GM10266 (cell line): ENCODE results near the gene IDI1.
"Not testable (repeated sequence)": the region's sequence is repeated elsewhere in the genome, so short reads cannot be mapped to it uniquely, and the experiment has no call there.

Experiments used
- DNase-seq: peaks from one replicate; pipeline ENCODE4 v3.0.0; 2012; ENCODE audit errors: extremely low spot score
- CTCF ChIP-seq: IDR thresholded peaks from 2 replicates; pipeline ENCODE4 v1.5.1; 2012; ENCODE audit warnings: mild to moderate bottlenecking, low read depth; ENCODE audit not compliant: control insufficient read depth, insufficient read depth; ENCODE audit errors: missing control alignments

IDI1 gene

GRCh38 chr10:1020460-1020859 lies 28.5 kb downstream of the IDI1 start:
- DNase-seq: no peak
- no peak for TF ChIP-seq CTCF

GRCh38 chr10:1019362-1019761 lies 29.6 kb downstream of the IDI1 start:
- DNase-seq: no peak
- TF ChIP-seq CTCF: no peak

GRCh38 chr10:1015688-1016087 lies 33.2 kb downstream of the IDI1 start:
- no peak for TF ChIP-seq CTCF
- no peak for DNase-seq

GRCh38 chr10:1011696-1012095 lies 37.2 kb downstream of the IDI1 start:
- no peak for DNase-seq
- no peak for TF ChIP-seq CTCF

- no peak for TF ChIP-seq CTCF
- DNase-seq: no peak
Measured at GRCh38 chr10:1010703-1011102, 38.2 kb downstream of the IDI1 start.

- DNase-seq: not testable (repeated sequence)
Measured at GRCh38 chr10:1009947-1010346, 39.0 kb downstream of the IDI1 start.

GRCh38 chr10:1009071-1009494 lies 39.8 kb downstream of the IDI1 start:
- no peak for DNase-seq
- no peak for TF ChIP-seq CTCF

- TF ChIP-seq CTCF: no peak
- DNase-seq: no peak
Measured at GRCh38 chr10:1007583-1007982, 41.3 kb downstream of the IDI1 start.
